HTR-8/SVneo (cell line): Measurements from ENCODE around the gene PSMF1.

ENCODE experiments used
- DNase-seq: peaks from one replicate; pipeline ENCODE4 v3.0.0; 2011; ENCODE audit warnings: low spot score, mixed read lengths; ENCODE audit not compliant: insufficient read length
- FAIRE-seq: peaks from 2 replicates; lab custom pipeline; 2011; peaks lifted over from hg19 to GRCh38; lab: Jason Lieb, UNC

PSMF1 gene

DNA sequence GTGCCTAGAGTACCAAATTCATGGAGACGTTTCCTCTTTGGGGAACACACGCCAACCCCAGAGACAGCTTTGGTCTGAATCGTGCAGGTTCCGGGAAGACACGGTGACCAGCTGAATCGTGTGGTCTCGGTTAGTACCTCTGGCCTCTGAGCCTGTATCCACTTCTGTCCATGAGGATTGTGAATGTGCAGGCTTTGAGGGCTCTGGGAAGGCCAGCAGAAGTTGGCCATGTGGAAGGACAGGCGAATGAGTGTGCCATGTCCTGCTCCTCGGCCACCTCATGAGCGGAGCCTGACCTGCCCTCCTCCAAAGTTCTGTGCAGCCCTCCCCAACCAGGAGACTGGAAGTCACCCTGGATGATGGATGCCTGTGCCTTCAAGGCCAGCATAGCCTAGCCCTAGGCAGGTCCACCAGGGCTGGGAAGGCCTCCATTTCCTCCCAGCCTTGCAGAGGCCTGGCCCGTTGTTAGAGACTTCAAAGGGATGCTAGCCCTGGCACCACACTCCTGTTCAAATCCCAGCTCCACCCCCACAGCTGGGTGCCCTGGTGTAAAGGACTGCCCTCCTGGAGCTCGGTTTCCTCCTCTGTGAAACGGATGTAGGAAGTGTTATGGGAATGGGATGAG is 68.1 kb downstream of the PSMF1 start:
- FAIRE-seq: no peak
- no peak for DNase-seq

DNA sequence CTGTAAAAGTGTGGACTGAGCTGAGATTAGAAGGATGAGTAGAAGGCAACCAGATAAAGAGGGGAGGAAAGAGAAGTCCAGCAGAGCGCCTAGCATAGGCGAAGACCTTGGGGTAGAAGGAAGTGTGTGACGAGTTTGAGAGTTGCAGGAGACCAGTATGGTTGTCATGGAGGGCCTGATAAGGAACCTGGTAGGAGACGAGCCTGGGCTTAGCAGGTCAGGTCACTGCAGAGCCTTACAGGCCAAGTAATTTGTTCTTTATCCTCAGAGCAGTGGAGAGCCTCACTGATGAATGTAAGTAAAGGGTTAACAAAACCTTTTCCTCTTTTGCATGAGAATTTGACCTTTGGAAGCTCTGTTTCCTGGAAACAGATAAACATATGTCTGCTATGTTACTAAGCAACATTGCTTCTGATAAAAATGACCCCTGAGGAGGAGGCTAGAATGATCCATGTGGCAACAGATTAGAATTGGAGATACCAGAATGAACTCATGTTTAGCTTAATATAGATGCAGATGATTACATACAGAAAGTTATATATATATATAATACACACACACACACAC is 69.3 kb downstream of the PSMF1 start:
- no peak for DNase-seq
- no peak for FAIRE-seq

DNA sequence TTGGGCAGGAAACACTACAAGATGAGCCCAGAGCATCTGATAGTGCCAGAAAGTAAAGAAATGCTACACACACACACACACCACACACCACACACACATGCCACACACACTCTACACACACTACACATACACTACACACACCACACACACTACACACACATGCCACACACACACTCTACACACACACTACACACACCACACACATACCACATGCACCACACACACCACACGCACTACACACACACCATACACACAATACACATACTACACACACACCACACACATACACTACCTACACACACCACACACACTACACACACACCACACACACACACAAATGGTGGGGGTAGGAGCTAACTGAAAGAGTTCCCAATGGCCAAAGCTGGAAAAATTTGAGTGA is 69.9 kb downstream of the PSMF1 start:
- DNase-seq (no peak), FAIRE-seq (peak; percentile 99)

DNA sequence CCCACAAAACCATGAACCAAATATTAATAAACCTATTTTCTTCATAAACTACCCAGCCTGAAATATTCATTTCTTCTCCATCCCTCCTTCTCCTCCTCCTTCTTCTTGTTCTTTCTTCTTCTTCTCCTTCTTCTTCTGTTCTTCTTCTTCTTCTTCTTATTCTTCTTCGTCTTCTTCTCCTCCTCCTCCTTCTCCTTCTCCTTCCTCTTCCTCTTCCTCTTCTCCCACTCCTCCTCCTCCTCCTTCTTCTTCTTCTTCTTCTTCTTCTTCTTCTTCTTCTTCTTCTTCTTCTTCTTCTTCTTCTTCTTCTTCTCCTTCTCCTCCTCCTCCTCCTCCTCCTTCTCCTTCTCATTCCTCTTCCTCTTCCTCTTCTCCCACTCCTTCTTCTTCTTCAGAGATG is 71.4 kb downstream of the PSMF1 start:
- FAIRE-seq (no peak), DNase-seq (no peak)

DNA sequence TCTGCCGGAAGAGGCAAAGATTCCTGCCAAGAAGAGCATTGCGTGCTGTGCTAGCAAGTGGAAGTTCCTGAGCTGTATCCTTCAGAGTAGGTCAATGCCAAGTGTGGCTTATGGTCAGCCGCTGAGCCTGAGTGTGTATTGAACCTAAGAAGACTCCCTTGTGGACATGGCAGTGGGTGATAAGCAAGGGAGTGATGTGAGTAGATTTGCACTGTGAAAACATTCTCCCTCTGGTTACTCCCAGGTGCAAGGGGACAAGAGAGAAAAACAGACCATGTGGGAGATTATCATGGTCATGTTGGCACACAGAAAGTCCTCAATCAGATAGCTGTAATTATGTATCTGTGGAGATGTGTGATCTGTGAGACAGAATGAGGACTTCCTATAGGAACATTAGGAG is 72.4 kb downstream of the PSMF1 start:
- FAIRE-seq (no peak), DNase-seq (no peak)

DNA sequence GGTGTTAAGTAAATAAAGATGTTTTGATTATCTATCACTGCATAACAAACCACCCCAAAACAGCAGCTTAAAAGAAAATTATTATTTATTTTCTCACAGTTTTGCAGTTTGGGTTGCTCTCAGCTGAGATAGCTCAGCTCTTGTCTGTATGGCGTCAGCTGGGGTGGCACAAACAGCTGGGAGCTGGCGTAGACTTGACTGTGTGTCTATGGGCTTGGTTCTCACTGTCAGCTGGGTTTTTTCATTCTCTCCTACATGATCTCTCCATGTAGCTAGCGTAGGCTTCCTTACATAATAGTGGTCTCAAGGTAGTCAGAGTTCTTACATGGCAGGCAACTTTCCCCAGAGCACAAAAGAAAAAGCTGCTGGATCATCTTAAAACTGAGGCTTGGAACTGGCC is 72.9 kb downstream of the PSMF1 start:
- no peak for DNase-seq
- no peak for FAIRE-seq

DNA sequence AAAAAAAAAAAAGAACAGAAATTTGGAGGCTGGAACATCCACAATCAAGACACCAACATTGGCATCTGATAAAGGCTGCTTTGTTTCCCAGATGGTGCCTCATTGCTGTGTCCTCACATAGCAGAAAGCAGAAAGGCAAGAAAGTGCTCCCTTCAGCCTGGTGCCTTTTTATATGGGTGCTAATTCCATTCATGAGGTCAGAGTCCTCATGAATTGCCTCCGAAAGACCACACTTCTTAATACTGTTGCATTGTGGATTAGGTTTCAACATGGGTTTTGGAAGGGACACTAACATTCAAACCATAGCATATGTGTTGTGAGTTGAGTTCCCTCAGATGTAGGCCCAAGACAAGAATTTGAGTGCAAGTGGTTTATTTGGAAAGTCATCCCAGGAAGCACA is 76.8 kb downstream of the PSMF1 start:
- FAIRE-seq: no peak

DNA sequence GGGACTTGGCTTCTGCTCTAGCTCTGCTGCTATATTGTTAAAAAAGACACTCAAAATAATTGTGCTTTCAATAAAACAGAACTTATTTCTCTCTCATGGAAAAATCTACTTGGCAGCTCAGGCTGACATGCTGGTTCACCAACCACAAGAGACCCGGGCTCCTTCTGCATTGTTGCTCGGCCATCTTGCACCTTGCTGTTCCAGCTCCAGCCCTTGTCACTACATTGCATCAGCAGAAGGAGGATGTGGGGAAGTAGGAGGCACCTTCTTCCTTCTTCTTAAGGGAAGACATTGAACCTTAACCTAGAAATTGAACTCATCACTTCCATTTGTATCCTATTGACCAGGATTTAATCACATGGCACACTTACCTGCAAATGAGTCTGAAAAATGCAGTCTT is 78.2 kb downstream of the PSMF1 start:
- FAIRE-seq: no peak
- DNase-seq: no peak

More for the DNA sequence above, 76.8 kb downstream of the PSMF1 start:
- no peak for DNase-seq

DNA sequence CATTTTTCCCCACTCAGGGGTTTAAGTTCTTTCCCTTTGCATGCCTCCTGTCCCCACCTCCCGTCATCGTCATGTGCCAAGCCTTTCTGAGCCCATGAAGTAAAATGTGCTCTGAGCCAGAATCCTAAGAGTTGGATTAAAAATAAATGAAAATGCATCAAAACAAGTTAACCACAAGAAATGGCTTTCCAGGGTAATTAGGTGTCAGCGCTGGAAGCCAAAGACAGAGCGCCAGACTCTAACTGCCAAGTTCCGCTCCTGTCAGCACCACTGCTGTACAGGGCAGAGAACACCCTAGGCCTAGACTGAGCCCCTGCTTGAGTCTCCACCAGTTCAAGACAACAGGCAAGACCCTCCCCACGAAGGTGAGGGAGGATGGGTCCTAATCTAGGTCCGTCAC is 79.4 kb downstream of the PSMF1 start:
- no peak for FAIRE-seq
- DNase-seq: no peak

DNA sequence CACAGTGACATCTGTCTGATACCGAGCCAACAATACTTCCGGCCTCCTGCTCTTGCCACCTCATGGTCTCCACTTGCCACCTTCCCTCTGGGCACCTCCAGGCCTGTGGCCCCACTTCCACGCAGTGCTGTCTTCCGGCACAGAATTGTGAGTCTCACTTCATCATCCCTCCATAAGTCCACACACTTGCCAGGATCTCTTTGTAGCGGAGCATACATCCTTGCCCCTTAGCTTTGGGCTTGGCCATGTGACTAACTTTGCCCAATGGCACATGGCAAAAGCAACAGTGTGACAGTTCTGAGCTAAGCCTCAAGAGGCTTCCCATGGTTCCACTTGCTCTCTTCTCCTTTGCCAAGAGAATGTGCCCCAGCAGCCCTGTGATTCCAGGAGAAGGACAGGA is 80.3 kb downstream of the PSMF1 start:
- FAIRE-seq (no peak), DNase-seq (no peak)

DNA sequence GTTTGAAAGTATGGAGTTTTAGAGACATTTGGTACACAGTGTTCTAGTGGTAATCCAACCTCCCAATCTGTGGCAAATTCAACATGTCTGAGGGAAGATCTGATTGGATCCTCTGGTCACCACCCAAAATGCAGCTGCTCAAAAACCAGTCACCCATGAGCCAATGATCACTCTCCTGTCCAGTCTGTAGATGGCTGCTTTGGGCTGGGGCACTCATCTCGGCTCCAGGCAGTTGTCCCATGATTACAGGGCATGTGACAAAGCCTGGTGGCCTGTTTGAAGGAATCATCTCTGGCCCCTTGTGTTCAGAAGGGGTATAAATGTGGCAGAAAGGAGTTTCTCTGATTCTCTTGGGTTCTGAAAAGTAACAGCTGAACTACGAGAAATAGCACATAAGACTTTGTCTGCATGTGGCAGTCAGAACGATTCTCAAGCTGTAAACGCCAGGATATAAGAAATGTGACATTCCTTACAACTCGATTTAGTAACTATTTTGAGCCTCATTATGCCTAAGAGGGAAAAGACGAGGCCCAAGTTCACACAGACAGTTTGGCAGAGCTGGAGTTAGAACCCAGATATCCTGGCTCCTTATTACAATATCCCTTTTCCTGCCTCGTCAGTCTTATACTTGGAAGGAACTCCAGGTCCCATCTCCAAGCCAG is 80.9 kb downstream of the PSMF1 start:
- no peak for DNase-seq

DNA sequence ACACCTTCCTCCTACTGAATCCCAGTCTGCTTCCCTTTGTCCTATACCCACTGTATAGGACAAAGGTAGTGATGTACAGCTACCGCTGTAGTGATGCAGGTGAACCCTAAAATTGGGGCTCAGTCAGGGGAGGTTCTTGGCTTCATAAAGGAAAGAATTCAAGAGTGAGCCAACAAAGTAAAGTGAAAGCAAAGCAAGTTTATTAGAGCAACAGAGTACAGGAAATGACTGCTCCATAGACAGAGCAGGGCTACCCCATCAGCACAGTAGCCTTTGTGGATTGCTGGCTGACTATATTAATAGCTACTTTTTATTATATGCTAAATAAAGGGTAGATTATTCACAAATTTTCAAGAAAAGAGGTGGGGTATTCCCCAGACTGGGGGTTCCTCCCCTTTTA is 81.6 kb downstream of the PSMF1 start:
- no peak for FAIRE-seq
- no peak for DNase-seq

More for the DNA sequence above, 80.9 kb downstream of the PSMF1 start:
- no peak for FAIRE-seq

DNA sequence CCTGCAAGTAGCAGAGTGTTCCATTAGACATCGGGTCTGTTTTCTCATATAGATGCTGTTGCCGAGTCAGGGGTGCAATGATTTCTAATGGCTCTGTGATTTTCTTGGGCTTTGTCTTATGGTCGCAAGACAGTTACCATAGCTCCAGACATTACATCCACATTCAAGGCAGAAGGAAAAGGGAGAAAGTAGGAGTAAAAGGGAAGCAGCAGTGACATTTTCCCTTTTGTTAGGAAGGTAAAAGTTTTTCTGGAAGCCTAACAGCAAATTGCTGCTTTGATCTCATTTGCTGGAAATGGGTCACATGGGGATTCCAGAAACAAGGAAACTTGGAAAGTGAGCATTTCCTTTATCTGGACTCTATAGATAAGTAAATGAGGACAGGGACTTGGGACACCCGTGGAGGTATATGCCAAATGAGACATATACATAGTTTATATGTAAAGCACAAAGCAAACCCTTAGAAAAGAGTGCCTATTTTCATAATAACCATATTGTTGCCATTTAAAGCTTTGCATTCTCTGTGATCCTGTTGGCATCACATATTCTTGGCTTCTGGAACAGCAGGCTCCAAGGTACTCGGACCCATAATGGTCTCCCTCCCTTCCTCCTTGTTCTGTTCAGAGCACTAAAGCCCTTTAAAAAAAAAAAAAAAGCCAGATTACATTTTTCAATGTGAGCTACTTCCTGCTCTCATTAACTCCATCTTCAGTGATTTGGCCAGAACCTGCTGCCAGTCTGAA is 84.5 kb downstream of the PSMF1 start, which contains the start of gene C20orf202:
TSS of gene C20orf202 (plus strand) at position 693 of the 743 bp plus-strand sequence. CDS start 132 bp downstream, outside the sequence.
- no peak for DNase-seq
- FAIRE-seq: no peak

DNA sequence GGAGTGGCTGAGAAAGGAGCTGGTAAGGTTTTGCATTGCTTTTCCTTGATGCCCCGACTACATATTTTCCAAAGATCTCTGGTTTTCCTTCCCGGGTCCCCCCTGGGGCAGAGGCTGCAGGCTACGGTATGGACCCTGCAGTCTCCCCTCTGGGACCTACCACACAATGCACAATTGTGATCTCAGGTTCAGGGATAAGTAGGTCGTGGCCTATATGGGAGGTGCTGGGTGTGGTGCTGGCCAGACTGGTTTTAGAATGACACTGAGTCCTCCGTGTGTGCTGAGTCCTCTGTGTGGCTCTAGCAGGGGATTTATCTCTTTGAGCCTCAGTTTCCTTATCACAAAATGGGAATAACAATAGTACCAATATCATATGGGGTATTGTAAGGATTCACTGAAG is 85.2 kb downstream of the PSMF1 start:
- DNase-seq: no peak
- no peak for FAIRE-seq

DNA sequence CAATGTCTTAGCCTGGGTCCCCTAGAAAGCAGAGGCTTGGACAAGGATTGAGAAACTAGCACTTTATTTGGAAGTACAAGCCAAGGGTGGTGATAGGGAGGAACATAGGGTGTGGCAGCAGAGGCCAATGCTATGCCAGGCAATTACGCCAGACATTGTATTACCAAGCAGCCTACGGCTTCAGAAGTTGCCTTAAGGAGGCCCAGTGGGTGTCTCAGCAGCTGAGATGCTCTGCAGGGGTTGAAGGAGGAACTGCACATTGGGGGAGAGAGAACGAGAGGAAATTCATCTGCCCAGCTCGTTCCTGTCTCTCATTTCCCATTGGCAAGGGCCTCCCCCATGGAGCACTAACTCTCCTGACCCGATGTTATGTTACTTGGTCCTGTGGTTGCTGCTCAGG is 85.7 kb downstream of the PSMF1 start:
- no peak for FAIRE-seq
- no peak for DNase-seq

DNA sequence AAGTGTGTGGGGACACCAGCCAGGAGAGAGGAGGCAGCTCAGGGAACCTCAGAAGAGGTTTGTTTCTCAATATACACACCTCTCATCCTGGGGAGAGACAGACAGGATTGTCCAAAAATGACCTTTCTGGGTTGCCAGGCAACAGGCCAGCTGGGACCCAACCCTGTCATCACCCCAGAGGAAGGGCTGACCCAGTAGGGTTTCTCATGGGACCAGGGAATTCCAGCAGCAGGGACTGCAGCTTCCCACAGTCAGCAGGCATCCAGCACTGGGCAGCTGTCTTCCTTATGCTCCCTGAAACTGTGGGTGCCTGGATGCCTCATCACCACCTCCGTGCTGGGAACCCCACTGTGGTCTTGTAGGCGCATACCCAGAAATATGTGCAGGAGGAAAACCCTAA is 86.2 kb downstream of the PSMF1 start:
- DNase-seq (no peak), FAIRE-seq (no peak)

DNA sequence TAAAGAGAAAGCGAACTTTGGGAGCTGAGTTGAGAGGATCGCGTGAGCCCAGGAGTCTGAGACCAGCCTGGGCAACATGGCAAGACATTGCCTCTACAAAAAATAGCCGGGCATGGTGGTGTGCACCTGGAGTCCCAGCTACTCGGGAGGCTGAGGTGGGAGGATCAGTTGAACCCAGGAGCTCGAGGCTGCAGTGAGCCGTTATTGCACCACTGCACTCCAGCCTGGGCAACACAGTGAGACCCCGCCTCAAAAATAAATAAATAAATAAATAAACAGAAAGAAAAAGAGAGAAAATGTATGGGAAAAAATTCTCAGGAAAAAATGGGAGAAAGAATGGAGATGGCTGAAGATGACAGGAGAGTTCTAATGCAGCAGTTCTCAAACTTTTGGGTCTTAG is 87.4 kb downstream of the PSMF1 start:
- DNase-seq: no peak
- FAIRE-seq: no peak

DNA sequence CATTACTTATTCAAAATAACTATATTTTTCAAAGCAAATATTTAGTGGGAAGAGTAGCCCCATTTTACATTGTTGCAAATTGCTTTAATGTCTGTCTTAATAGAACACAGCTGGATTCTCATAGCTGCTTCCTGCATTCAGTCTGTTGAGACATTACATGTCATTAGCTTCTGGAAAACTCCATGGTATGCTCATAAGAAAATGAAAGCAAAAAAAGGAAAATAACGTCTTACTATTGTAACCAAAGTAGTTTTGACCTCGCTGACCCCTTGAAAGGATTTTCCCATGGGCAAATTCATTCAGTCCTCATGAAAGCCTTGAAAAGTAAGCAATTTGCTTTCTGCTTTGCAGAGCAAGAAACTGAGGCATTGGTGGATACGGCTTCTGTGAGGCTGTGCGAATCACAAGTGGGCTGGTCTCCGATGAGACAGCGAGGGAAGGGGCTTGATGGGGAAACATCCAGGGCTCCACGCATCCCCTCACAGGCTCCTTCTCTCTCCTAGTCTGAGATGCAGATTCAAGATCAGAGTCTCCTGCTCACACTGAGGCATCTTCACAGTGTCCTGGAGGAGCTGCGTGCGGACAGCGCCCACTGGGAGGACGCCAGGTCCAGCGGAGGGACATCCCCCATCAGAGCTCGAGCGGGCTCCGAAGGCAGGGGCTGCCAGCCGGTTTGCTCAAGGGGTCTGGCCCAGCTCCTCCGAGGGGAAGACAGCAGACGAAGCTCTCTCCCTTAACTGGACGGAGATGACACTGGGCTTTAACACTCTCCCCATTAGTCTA is 88.2 kb downstream of the PSMF1 start:
- DNase-seq (no peak), FAIRE-seq (no peak)

DNA sequence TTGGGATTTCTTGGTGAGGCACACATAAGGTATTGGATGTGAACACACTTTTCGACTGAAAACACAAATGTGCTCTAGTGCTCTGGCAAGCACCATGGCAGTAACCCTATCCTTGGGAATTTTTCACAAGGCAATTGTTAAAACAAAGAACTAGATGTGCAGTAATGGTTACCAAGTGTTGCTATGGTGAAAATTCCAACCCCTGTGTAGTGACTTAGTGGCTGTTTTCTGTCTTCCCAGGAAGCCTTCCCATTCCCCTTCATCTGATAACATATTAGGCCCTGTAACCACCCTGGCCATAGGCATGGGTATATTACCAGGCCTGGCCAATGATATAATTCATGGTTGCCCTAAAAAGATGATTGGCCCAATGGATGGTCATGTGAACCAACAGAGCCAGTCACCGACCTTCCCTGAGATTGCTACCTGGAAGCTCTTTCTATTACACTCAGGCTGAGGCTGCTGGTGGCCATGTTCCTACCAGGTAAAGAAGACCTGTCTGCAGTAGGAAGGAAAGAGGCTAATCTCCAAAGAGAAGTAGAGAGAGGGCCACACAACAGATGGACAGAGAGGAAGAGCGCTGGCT is 89.0 kb downstream of the PSMF1 start:
- FAIRE-seq: no peak

More for the DNA sequence above, 89.0 kb downstream of the PSMF1 start:
- DNase-seq: no peak
